ENCODE data around the gene TMEM106B. TPM values are rescaled to one million over a fixed set of nuclear protein-coding genes. Genes with fewer than 3 reads are reported as not detected.
"Not testable (repeated sequence)": the region's sequence is repeated elsewhere in the genome, so short reads cannot be mapped to it uniquely, and the experiment has no call there.

Gene TMEM106B
- 10 to 100 TPM; 31.7 to 46.2 (median 39.2) TPM for polyA plus RNA-seq (ENCODE audit: insufficient read length in 10 of 10)
- long read RNA-seq, donor 1, partial matches to known transcripts, result 0 of 1 reads
- long read RNA-seq, donor 1, other reads (novel, unspliced or antisense), result 0 of 1 reads
- long read RNA-seq, donor 2, transcript TMEM106B-202 (8 exons, 2,126 nt), result major isoform, 7 of 7 reads
- long read RNA-seq, donor 2, partial matches to known transcripts, result 0 of 7 reads
- long read RNA-seq, donor 2, other reads (novel, unspliced or antisense), result 0 of 7 reads
- long read RNA-seq, donor 3, result 0 reads
- long read RNA-seq, donor 4, partial matches to known transcripts, result 0 of 3 reads
- long read RNA-seq, donor 4, other reads (novel, unspliced or antisense), result 0 of 3 reads
- long read RNA-seq, donor 5, full-length matches to known transcripts, result 12 of 12 reads
- long read RNA-seq, donor 5, partial matches to known transcripts, result 0 of 12 reads
- long read RNA-seq, donor 5, other reads (novel, unspliced or antisense), result 0 of 12 reads
- long read RNA-seq, donor 6, transcript TMEM106B-202 (8 exons, 2,126 nt), result major isoform, 9 of 9 reads
- long read RNA-seq, donor 6, partial matches to known transcripts, result 0 of 9 reads
- long read RNA-seq, donor 6, other reads (novel, unspliced or antisense), result 0 of 9 reads
- long read RNA-seq, donor 7, transcript TMEM106B-202 (8 exons, 2,126 nt), result major isoform, 10 of 10 reads
- long read RNA-seq, donor 7, partial matches to known transcripts, result 0 of 10 reads
- long read RNA-seq, donor 7, other reads (novel, unspliced or antisense), result 0 of 10 reads
- long read RNA-seq, donor 8, transcript TMEM106B-202 (8 exons, 2,126 nt), result major isoform, 8 of 8 reads
- long read RNA-seq, donor 8, partial matches to known transcripts, result 0 of 8 reads
- long read RNA-seq, donor 8, other reads (novel, unspliced or antisense), result 0 of 8 reads
- long read RNA-seq, donor 9, partial matches to known transcripts, result 0 of 1 reads
- long read RNA-seq, donor 9, other reads (novel, unspliced or antisense), result 0 of 1 reads

DNA sequence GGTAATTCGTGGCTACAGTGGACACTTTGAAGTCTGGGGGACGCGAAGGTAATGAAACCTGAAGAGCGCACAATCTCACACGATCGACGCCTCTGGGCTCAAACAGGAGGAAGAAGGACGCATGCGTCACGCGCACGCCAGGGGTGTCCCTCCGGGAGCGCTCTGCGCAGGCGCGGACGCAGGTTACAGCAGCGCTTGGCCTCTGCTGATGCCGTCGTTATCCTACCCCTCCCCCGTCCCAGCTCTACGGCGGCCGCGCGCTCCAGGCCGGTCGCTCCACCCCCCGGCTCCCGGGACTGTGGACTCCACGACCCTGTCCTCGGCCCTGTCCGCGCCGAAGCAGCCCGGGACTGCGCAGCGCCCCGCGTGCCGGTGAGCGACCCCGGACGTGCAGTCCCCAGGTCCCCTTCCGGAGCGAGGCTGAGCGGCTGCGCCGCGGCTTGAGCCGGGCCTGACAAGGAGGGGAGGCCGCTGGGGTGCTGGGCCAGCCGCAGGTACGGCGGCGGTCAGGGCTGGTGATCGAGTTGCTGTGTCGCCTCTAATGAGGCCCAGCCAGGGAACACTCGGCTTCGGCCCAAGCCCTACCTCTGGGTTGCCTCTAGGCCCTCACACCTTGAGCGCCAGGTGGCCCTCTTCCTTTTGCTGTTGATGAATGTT lies at the start of gene TMEM106B:
Gene TMEM106B (plus strand): TSS at position 241 of the 657 bp plus-strand sequence. CDS start 3,517 bp downstream, outside the sequence.
- peak; percentile 96 to 99 (median 99) for DNase-seq

DNA sequence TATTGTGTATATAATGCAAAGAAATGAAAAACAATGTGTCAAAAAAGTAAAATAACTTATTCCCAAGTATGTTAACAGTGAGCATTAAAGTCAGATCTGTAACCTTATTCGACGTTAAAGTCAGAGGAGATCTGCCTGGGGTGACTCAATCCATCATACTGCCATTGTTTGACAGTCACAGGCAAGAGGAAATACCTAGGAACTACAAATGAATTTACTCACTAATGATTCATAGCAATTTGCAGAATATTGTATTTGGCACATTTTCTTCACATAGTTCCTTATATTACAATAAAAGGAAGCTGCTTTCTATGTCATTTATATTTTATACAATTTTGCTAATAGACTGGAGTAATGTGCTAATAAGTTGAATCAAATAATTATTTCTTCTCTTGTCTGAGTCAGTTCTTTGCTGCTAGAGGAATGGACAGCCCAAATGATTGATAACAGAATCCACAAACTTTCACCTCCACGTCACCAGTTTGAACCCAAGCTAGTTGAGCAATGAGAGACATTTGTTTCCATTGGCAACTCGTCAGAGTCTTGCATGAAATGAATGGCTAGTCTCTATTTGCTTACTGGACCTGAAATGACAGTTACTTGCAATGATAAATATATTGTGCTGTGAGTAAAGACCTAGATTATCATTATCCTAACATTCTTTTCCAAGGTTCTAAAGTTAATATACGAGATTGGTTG lies 48.5 kb upstream of the TMEM106B start:
- peak in 1 of 3 donors; percentile 14 for DNase-seq

DNA sequence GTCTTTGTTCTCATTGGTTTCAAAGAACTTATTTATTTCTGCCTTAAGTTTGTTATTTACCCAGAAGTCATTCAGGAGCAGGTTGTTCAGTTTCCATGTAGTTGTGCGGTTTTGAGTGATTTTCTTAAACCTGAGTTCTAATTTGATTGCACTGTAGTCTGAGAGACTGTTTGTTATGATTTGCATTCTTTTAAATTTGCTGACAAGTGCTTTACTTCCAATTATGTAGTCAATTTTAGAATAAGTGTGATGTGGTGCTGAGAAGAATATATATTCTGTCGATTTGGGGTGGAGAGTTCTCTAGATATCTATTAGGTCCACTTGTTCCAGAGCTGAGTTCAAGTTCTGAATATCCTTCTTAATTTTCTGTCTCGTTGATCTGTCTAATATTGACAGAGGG lies 43.0 kb upstream of the TMEM106B start:
- not testable (repeated sequence) for DNase-seq

DNA sequence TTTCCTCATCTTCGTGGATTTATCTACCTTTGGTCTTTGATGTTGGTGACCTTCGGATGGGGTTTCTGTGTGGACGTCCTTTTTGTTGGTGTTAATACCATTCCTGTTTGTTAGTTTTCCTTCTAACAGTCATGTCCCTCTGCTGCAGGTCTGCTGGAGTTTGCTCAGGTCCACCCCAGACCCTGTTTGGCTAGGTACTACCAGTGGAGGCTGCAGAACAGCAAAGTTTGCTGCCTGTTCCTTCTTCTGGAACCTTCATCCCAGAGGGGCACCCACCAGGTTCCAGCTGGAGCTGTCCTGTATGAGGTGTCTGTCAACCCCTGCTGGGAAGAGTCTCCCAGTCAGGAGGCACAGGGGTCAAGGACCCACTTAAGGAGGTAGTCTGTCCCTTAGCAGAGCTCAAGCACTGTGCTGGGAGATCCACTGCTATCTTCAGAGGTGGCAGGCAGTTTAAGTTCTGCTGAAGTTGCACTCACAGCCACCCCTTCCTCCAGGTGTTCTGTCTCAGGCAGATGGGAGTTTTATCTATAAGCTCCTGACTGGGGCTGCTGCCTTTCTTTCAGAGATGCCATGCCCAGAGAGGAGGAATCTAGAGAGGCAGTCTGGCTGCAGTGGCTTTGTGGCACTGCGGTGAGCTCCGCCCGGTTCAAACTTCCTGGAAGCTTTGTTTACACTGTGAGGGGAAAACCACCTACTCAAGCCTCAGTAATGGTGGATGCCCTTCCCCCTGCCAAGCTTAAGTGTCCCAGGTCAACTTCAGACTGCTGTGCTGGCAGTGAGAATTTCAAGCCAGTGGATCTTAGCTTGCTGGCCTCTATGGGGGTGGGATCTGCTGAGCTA lies 40.9 kb upstream of the TMEM106B start:
- DNase-seq, result not testable (repeated sequence)

DNA sequence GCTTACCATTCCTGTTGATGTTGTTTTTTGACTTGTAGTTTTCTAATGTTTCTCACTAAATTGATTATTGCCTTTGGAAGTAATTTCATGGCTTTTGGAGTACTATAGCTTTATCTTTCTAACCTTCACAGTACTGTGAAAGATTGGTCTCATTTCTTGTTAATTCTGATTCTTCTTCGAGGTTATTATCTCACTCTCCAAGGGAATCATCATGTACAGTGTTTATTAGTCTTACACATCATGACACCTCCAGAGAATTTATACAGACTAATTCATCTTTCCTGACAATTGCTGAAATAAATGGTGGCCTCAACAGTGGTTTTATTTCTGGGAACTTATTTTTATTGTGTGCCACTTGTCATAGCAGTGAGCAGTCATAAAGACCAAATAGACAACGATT lies 37.4 kb upstream of the TMEM106B start:
- DNase-seq, result no peak

DNA sequence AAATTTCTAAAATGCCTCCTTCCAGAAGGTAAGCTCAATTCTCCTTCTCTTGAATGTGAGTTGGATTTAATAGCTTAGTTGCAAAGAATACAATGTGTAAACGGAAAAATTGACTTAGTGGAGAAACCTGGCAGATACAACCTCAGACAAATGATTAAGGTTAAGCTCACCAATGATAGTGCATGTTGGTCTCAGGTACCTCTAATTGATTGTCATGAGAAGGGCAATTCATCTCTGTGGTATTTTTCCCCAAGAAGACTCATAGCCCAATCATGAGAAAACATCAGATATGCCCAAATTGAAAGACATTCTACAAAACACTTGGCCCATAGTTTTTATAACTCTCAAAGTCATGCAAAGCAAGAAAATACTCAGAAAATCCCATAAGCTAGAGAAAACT lies 36.2 kb upstream of the TMEM106B start:
- no peak for DNase-seq

DNA sequence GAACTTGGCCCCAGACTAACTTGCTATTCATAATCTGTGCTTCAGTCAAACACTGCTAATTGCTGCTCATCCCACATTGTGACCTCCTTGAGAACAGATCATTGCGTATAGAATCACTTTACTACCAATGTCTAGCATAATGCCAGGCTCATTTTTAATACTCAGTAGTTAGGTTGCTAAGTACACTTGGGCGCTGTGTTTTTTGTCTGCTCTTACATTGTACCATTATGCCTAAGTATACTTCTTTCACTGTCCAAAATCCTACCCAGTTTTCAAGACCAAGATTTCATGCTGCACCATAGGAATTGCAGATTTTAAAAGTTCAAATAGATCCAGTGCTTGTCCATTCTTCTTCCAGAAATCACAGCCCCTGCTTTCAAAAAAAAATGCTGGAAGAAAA lies 32.8 kb upstream of the TMEM106B start:
- DNase-seq, result no peak

DNA sequence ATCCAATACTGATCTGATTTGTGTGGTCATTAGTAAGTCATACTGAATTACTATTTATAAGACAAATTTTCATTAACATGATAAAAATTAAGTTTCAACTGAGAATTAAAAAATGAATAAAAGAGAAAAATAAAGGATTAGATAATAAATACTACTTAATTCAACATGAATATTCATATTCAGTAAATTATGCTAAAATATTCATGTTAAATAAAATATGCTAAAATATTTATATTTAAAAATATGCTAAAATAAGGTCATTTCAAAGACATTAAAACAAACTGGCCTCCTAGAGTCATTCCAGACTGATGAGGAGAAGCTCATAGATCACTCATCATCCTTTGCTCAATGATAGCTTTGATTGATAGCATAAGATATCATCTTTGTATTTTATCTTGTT lies 16.7 kb upstream of the TMEM106B start:
- no peak for DNase-seq

DNA sequence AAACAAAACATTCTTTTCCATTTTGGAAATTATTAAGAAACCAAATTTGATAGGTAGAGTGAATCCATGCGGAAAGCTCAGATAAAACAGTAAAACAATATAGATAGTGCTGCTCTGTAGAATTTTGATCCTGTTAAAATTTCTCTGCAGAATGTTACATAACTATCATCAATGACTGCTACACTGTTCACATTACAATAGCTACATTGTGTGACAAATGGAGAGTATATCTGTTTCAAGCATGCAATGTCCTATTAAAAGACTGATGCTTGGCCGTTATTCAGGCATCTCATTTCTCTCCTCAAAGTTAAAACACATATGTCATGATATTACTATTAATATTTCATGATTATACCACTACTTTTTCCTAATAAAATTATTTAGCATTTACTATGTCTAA lies 14.7 kb upstream of the TMEM106B start:
- no peak for DNase-seq

DNA sequence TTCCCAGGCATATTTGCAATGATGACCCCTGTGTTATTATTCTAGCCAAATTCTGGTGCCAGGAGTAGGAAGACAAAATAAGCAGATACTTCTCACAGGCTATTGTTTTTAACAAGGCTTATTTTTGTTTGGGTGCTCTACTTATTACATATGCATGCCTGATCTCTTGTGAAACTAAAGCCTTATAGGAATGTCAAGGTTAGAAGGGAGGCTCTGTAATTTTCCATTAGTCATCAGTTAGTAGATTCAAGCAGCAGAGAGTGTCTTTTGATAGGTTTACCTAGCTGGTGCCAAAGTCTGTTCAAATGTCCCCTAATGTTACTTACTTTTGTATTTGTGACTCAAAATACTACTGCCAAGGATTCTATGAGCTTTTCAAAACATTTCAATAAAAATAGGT lies 11.7 kb upstream of the TMEM106B start:
- DNase-seq, result no peak

DNA sequence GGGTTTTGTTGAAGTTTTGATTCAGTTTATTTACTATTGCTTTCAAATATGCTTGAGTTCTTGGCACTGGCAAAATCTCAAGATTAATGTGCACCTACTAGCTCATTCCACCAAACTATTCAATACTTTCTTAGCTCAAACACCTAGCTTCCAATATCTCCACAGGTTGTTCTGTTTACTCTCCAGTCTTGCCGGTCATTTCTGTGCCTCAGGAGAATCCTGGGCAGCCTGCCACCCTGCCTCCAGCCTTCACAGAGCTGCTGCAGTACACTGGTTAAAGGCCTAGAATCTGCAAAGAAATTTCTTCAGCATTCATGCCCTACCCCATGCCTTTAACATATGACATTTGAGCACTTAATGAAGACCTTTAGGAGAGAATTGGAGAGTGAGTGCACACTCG lies 4.0 kb upstream of the TMEM106B start:
- DNase-seq, result no peak

DNA sequence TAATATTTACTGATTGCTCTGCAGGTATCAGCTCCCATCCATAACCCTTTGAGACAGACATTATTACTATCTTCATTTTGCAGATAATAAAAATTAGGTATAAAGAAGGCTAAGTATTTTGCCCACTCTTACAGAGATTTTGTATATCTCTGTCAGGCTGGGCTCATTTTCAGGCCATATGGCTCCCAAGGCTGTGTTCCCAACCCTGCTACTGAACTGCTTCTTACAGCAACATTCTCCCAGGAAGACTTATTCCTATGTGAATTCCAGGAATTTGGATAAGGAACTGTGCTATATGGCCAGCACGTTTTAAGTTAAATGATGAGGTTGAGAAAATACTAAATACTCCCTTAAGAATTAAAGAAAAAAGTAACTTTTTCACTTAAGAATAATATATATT lies 1.9 kb upstream of the TMEM106B start:
- no peak for DNase-seq

DNA sequence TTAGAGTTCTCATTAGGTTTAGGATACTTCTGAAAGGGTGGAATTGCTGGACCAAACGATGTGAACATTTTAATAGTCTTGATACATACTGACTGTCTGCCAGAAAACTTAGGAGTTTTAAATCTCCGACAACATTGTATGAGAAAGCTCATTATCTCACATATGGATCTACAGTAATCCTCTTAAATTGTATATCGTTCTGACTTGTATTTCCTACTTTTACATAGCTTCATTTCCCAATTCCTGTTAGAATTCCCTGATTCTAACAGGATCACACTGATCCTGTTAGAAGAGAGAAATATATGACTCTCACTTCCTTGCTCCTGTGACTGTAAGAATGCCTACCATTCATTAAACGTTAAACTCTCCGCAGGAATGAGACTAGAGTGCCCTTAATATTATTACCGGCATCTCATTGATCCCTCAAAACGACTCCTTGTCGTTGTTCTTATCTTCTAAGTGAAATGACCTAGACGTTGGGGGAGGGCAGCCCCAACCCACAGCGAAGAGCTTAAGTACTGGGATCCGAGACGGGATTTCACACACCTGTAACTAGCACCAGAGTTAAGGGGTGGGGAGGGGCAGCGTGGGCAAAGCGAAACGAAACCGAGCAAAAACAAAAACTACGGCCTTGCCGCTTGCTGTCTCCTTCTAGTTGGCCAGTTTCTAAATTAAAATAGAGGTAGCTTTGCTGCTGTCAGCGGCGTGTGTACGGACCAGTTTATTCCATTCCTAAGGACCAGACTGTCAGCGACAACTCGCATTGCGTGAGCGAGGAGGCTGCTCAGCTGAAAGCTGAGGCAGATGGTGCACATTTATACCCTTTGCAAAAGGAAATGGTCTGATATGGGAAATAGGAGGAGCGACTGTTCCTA lies 678 bp upstream of the TMEM106B start:
- DNase-seq, result peak in 1 of 3 donors; percentile 25

DNA sequence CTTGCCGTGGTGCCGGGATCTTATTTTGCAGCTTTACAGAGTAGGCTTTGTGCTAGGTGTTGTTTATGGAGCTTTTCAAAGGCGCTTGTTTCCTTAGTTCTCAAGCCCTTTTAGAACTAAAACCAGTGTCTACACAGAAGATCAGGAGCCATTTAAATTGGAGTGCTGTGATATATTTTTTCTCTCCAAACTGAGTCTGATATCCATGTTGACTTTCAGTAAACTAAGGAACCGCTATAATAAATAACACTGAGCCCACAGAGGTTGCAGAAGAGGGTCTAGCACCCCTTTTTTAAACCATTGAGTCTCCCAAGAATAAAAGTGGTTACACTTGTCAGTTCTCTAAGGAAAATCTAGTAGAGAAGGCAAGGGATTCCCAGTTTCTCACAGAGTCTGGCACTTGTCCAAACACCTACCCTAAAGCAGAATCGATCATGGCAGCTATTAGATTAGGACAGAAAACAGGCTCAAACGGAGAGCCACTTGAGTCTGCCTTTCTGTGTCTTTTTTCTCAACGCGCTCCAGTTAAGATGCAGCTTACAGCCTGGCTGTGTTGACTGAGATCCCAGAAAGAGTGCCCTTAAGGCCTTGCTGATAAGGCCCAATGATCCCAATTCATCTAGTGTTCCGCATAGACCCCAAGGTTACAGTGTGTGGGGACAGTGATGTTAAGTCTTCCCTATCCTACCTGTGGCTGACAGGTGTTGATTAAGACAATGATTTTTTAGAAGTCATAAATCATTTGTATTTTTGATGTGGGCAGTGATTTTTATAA lies 804 bp downstream of the TMEM106B start:
- DNase-seq, result peak in 2 of 3 donors; percentile 16 to 58

DNA sequence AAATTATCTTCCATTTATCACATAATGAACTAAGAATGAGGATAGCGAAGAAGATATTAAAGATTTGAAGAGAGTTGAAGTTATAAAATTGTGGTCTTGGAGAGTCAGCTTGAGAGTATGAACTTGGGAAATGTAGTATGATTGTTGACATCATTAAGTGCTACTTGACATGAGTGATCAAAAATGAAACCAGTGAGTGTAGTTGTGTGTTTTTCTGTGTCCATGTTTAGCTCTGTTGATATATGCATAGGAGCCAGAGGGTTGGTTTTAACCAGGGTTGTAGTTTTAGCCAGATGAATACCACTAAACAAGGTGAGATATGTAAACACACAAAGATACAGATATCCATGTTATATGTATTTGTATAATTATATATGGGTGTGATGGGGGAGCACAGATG lies 6.2 kb downstream of the TMEM106B start:
- DNase-seq, result no peak

DNA sequence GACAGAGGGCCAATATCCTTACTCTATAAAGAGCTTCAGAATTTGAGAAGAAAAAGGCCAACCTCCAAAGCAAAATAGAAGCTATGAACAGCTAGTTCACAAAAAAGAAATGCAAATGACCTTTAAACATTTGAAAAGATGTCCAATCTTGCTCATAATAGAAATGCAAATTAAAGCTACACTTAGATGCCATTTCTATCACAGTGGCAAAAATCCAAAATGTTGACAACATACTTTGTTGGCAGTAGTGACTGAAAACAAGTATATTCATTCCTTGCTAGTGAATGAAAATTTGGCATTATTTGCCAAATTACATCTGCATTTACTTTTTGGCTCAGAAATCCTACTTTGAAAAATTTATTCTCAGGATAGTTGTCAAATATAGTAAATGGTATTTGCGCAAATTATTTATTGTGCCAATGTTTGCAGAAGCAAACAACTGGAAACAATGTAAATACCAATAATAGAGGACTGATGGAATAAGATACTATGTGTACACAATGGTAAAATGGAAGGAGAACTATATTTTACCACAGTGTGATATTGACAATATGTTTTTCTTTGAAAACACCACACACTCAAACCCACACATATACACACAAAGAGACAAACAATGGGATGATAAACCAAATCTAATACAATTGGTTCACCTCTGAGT lies 9.4 kb downstream of the TMEM106B start:
- DNase-seq, result peak in 1 of 3 donors; percentile 35

DNA sequence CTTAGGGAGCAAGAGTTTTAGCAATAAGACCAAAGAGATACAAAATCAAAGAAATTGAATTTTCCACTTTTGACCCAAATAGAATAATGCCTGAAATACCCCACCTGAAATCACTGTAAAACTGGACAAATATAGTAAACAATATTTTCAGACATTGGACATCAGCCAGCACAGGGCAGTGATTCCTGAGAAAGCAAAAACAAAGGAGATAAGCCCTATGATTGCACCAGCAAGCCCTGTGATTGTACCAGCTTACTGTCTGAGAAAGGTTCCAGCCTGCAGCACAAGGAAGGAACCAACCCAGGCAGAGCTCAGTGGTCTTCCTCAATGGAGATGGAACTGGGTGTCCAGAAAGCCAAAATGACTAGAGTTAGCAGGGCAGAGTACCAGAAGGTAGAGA lies 10.3 kb downstream of the TMEM106B start:
- no peak for DNase-seq

Measured in muscle of back (tissue), 13 donors.